Mesenchymal stem cell (in vitro differentiated cells and primary cell): ENCODE data around the gene SKAP1.
A peak's percentile ranks its signal among the peaks of the same experiment; 100 is the strongest.

Experiments
- DNase-seq: peaks from one replicate; pipeline ENCODE4 v3.0.0-alpha.2; 2013
- H2AFZ ChIP-seq: one replicate; pipeline ENCODE4 v1.6.1; 2013; ENCODE audit warnings: low read depth, mild to moderate bottlenecking, control low read depth, inconsistent platforms, low read length, moderate library complexity
- H2AK5ac ChIP-seq: 2 replicates; pipeline ENCODE4 v1.6.1; 2013; ENCODE audit warnings: low read length, moderate library complexity, mild to moderate bottlenecking, inconsistent platforms; ENCODE audit not compliant: severe bottlenecking
- H2BK120ac ChIP-seq: one replicate; pipeline ENCODE4 v1.6.1; 2013; ENCODE audit warnings: low read depth, mild to moderate bottlenecking, inconsistent platforms, low read length, moderate library complexity
- H2BK12ac ChIP-seq, 2 experiments: one replicate each; pipeline ENCODE4 v1.6.1; 2013; ENCODE audit warnings: inconsistent platforms in 2 of 2, low read length in 2 of 2, mild to moderate bottlenecking in 2 of 2, moderate library complexity in 2 of 2, control low read depth in 1 of 2
- H2BK15ac ChIP-seq: one replicate; pipeline ENCODE4 v1.6.1; 2013; ENCODE audit warnings: mild to moderate bottlenecking, low read depth, inconsistent platforms; ENCODE audit not compliant: poor library complexity, severe bottlenecking
- H2BK5ac ChIP-seq: 2 replicates; pipeline ENCODE4 v1.6.1; 2013; ENCODE audit warnings: low read depth, mild to moderate bottlenecking, low read length, control low read depth, inconsistent platforms; ENCODE audit not compliant: poor library complexity, severe bottlenecking
- H3K14ac ChIP-seq, 2 experiments: one replicate each; pipeline ENCODE4 v1.6.1; 2013; ENCODE audit warnings: inconsistent platforms in 2 of 2, low read length in 2 of 2, control low read depth in 1 of 2, mild to moderate bottlenecking in 1 of 2, moderate library complexity in 1 of 2
- H3K18ac ChIP-seq, 2 experiments: one replicate each; pipeline ENCODE4 v1.6.1; 2013; ENCODE audit warnings: inconsistent platforms in 2 of 2, low read length in 2 of 2, control low read depth in 1 of 2, low read depth in 1 of 2, mild to moderate bottlenecking in 1 of 2
- H3K23ac ChIP-seq, 2 experiments: one replicate each; pipeline ENCODE4 v1.6.1; 2013; ENCODE audit warnings: inconsistent platforms in 2 of 2, low read length in 2 of 2, mild to moderate bottlenecking in 2 of 2, moderate library complexity in 2 of 2, control low read depth in 1 of 2
- H3K27ac ChIP-seq: 2 replicates; pipeline ENCODE4 v1.5.1; 2013; ENCODE audit warnings: mild to moderate bottlenecking, moderate library complexity, low read length, control low read depth, inconsistent platforms; ENCODE audit not compliant: poor library complexity, severe bottlenecking
- H3K27me3 ChIP-seq, 2 experiments: 2 replicates each; pipeline versions ENCODE4 v1.6.1 to v1.7.0; 2013; ENCODE audit warnings: low read length in 2 of 2, mild to moderate bottlenecking in 2 of 2, moderate library complexity in 2 of 2, control low read depth in 1 of 2, inconsistent platforms in 1 of 2; ENCODE audit not compliant: control insufficient read depth in 1 of 2, insufficient read depth in 1 of 2
- H3K36me3 ChIP-seq, 2 experiments: 2 replicates each; pipeline versions ENCODE4 v1.6.1 to v1.7.0; 2013; ENCODE audit warnings: low read length in 2 of 2, control low read depth in 1 of 2, inconsistent platforms in 1 of 2, low read depth in 1 of 2, mild to moderate bottlenecking in 1 of 2; ENCODE audit not compliant: insufficient read depth in 2 of 2, control insufficient read depth in 1 of 2
- H3K4ac ChIP-seq, 2 experiments: one replicate each; pipeline ENCODE4 v1.6.1; 2013; ENCODE audit warnings: inconsistent platforms in 2 of 2, low read length in 2 of 2, mild to moderate bottlenecking in 2 of 2, moderate library complexity in 2 of 2, control low read depth in 1 of 2, low read depth in 1 of 2
- H3K4me1 ChIP-seq: 2 replicates; pipeline ENCODE4 v1.6.1; 2013; ENCODE audit warnings: low read depth, low read length, control low read depth; ENCODE audit not compliant: control insufficient read depth, insufficient read depth
- H3K4me2 ChIP-seq: 2 replicates; pipeline ENCODE4 v1.6.1; 2013; ENCODE audit warnings: low read length, mild to moderate bottlenecking, inconsistent platforms; ENCODE audit not compliant: poor library complexity, severe bottlenecking
- H3K4me3 ChIP-seq, 2 experiments: 2 replicates each; pipeline versions ENCODE4 v1.5.1 to v1.7.0; 2013; ENCODE audit warnings: low read length in 2 of 2, mild to moderate bottlenecking in 2 of 2, control low read depth in 1 of 2, low read depth in 1 of 2; ENCODE audit not compliant: insufficient read depth in 1 of 2
- H3K79me1 ChIP-seq: replicated peaks from 2 replicates; pipeline ENCODE4 v1.6.1; 2013; ENCODE audit warnings: mild to moderate bottlenecking, control low read depth, low read length, inconsistent platforms; ENCODE audit not compliant: poor library complexity, severe bottlenecking
- H3K9ac ChIP-seq: 2 replicates; pipeline ENCODE4 v1.7.0; 2013; ENCODE audit warnings: mild to moderate bottlenecking, low read length, moderate library complexity
- H3K9me3 ChIP-seq: 2 replicates; pipeline ENCODE4 v1.7.0; 2013; ENCODE audit warnings: mild to moderate bottlenecking, low read length; ENCODE audit not compliant: control insufficient read depth
- H4K8ac ChIP-seq: one replicate; pipeline ENCODE4 v1.6.1; 2013; ENCODE audit warnings: inconsistent platforms, mild to moderate bottlenecking, low read length, moderate library complexity
- H4K91ac ChIP-seq: one replicate; pipeline ENCODE4 v1.6.1; 2013; ENCODE audit warnings: mild to moderate bottlenecking, low read length, inconsistent platforms
- WGBS: methylation state at CpG from one replicate; pipeline ENCODE4 v1.1.7; 2013; ENCODE audit warnings: mixed read lengths; 5-methylcytosine and 5-hydroxymethylcytosine counted together

The SKAP1 gene

DNA sequence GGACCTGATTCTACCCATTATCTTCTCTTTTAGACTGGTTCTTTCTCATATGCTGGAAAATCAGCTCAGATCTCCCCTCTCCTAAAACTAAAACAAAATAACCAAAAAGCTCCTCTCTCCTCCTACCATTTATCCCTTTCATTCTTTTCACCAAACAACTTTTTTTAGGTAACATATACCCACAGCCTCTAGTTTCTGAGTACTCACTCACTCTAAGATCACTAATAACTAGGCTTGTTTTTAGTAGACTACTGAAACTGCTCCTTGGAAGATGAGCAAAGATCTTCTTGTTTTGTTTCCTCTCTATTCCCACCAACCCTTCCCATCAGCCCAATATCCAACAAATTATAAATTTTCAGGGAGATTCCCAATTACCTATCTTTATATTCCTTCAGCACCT lies 129.0 kb downstream of the SKAP1 start:
- Histone ChIP-seq H3K23ac (no peak overlapping the region), H3K4ac (no peak overlapping the region), H2BK120ac (no peak overlapping the region), H4K8ac (no peak overlapping the region), H3K4me2 (no peak overlapping the region), H3K9ac (no peak overlapping the region), H3K79me1 (no peaks in the 10 kb centered on the region), H2AK5ac (no peak overlapping the region), H3K9me3 (no peaks in the 10 kb centered on the region), H3K14ac (no peak overlapping the region), H2BK12ac (no peak overlapping the region), H3K27me3 (peaks cover 0 to 17% of the 10 kb centered on the region in 2 experiments), H2BK5ac (no peak overlapping the region), H3K36me3 (no peaks in the 10 kb centered on the region), H4K91ac (no peak overlapping the region), H2AFZ (no peak overlapping the region), H3K4me3 (no peak overlapping the region), H3K18ac (no peak overlapping the region), H3K27ac (no peak overlapping the region), H3K4me1 (no peaks in the 10 kb centered on the region), H2BK15ac (no peak overlapping the region)
- no peak for DNase-seq

DNA sequence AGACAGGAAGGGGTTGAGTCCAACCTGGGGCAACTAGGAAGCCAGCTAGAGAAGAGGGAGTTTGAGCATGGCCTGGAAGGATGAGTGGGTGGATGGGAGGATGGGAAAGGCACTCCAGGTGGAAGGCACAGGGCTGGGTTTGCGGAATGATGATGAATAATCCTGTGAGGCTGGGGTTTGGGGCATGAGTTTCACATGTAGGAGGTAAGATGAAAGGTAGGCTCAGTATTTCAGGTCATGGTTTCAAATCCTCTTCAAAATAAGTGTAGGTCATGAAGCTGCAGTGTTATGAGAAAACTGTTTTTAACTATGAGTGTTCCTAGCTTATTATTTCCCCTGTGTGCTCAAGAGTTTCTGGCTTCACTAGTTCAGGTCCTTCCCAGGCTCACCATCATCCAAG lies 130.3 kb downstream of the SKAP1 start:
- H3K79me1 ChIP-seq = no peaks in the 10 kb centered on the region
- no peak overlapping the region for H4K8ac ChIP-seq
- DNase-seq = no peak
- no peak overlapping the region for H3K9ac ChIP-seq
- peak overlapping the region in 1 of 2 experiments; percentile 42 for H2BK12ac ChIP-seq
- H3K14ac ChIP-seq = no peak overlapping the region
- no peak overlapping the region for H3K27ac ChIP-seq
- peaks cover 0 to 17% of the 10 kb centered on the region in 2 experiments for H3K27me3 ChIP-seq
- H3K4me3 ChIP-seq = no peak overlapping the region
- H3K4ac ChIP-seq = no peak overlapping the region
- H4K91ac ChIP-seq = no peak overlapping the region
- H2AFZ ChIP-seq = no peak overlapping the region
- no peaks in the 10 kb centered on the region for H3K9me3 ChIP-seq
- H3K23ac ChIP-seq = no peak overlapping the region
- H2BK120ac ChIP-seq = no peak overlapping the region
- WGBS = 100% methylated on average over 1 of the region's 1 CpG
- H3K4me2 ChIP-seq = no peak overlapping the region
- no peaks in the 10 kb centered on the region for H3K4me1 ChIP-seq
- no peak overlapping the region for H2AK5ac ChIP-seq
- no peak overlapping the region for H2BK15ac ChIP-seq
- no peak overlapping the region for H3K18ac ChIP-seq
- no peaks in the 10 kb centered on the region for H3K36me3 ChIP-seq
- no peak overlapping the region for H2BK5ac ChIP-seq

DNA sequence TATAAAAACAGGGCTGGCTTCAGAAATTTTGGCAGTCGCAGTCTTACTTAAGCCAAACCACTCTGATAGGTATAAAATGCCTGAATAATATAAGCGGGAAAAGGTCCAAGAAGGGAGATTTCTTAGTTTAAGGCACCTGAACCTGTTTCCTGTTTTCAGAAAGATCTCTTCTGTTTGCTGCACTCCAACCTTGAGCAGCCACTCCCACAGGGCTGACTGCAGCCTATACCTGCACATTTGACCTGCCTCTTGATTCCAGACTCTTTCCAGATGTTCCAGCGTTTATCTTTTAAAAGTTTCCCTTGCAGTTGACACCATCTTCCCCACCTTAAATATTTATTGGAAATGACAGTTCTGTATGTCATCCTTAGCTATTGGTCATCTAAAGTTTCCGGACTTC lies 132.2 kb downstream of the SKAP1 start:
- Histone ChIP-seq H2BK5ac (no peak overlapping the region), H3K18ac (no peak overlapping the region), H2AK5ac (no peak overlapping the region), H3K4me1 (no peaks in the 10 kb centered on the region), H3K4ac (no peak overlapping the region), H3K36me3 (no peaks in the 10 kb centered on the region), H3K9ac (no peak overlapping the region), H3K27me3 (peaks cover 4 to 11% of the 10 kb centered on the region in 2 experiments), H3K14ac (no peak overlapping the region), H2BK120ac (no peak overlapping the region), H3K4me2 (no peak overlapping the region), H2BK15ac (no peak overlapping the region), H4K8ac (no peak overlapping the region), H3K9me3 (no peaks in the 10 kb centered on the region), H3K27ac (no peak overlapping the region), H2AFZ (no peak overlapping the region), H2BK12ac (no peak overlapping the region), H4K91ac (no peak overlapping the region), H3K4me3 (no peak overlapping the region), H3K79me1 (no peaks in the 10 kb centered on the region), H3K23ac (no peak overlapping the region)
- 98% methylated on average over 2 of the region's 4 CpGs for WGBS
- no peak for DNase-seq

DNA sequence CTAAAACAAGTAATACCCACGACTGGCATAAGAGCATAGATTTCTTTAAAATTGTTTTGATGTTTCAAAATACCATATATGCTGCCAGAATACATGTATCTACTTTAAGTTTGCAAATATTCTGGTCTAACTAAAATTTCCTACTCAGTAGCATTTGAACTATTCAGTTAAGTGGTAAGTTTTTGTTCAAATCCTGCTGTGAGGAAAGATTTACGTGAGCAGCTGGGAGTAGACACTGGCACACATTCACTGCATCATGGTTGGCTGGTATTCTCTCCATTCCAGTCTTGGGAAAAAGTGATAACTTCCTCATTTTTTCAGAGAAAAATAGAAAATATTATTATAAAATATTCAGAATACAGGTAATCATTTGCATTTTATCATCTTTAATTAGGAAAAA lies 133.6 kb downstream of the SKAP1 start:
- 100% methylated on average over 1 of the region's 2 CpGs for WGBS

More for the DNA sequence above, 133.6 kb downstream of the SKAP1 start:
- Histone ChIP-seq H3K18ac (no peak overlapping the region), H3K36me3 (no peaks in the 10 kb centered on the region), H2AFZ (no peak overlapping the region), H4K8ac (no peak overlapping the region), H3K79me1 (no peaks in the 10 kb centered on the region), H3K4me1 (no peaks in the 10 kb centered on the region), H4K91ac (no peak overlapping the region), H3K4me3 (no peak overlapping the region), H3K4me2 (no peak overlapping the region), H3K9me3 (no peaks in the 10 kb centered on the region), H3K23ac (no peak overlapping the region), H2AK5ac (no peak overlapping the region), H3K14ac (no peak overlapping the region), H2BK15ac (no peak overlapping the region), H2BK120ac (no peak overlapping the region), H2BK5ac (no peak overlapping the region), H3K27ac (no peak overlapping the region), H3K27me3 (peaks cover 4 to 11% of the 10 kb centered on the region in 2 experiments), H3K4ac (no peak overlapping the region), H3K9ac (no peak overlapping the region), H2BK12ac (no peak overlapping the region)
- DNase-seq = peak; percentile 6
